ENCODE measurements around the gene CPNE6.

DNA sequence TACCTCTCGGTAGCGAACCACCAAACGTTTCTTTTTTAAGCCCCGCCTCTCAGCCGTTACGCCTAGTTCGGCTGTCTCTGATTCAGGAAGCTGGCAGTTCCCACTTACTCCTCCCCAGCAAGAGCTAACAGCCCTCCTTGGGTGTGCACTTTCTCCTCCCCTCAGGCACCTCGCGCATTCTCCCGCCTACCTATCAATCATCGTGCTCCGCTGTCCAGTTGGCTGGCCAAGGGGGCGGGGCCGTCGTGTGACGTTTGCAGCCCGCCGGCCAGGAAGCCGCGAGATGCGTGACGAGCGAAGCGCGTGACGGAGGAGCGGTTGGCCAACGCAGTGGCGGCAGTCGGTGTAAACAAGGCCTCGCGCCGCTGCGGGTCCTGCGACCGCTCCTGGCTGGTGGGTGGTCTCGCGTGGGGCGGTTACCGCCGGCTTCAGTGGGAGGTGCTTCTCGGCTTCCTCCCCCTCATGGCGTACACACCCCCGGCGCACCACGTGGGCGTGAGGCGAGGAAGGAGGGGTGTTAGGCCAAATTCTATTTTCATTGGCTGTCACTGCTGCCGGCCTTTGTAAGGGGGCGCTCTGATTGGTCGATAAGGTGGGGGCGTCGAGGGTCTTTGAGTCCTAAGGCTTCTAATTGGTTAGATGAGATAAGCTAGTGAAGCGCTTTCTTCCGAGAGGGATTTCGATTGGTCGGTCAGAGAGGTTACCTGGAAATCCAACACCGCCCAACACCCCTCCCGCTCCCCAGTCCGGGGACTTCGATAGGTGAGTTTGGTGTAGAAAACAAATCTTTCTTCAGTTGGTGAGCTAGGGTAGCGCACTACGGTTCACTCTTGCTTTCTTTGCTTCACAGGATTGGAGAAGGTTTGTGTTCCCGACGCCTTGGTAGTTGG lies 43.4 kb downstream of the CPNE6 start, which contains the start of the genes DCAF11 and NRL:
- TF ChIP-seq, protein P1, sequence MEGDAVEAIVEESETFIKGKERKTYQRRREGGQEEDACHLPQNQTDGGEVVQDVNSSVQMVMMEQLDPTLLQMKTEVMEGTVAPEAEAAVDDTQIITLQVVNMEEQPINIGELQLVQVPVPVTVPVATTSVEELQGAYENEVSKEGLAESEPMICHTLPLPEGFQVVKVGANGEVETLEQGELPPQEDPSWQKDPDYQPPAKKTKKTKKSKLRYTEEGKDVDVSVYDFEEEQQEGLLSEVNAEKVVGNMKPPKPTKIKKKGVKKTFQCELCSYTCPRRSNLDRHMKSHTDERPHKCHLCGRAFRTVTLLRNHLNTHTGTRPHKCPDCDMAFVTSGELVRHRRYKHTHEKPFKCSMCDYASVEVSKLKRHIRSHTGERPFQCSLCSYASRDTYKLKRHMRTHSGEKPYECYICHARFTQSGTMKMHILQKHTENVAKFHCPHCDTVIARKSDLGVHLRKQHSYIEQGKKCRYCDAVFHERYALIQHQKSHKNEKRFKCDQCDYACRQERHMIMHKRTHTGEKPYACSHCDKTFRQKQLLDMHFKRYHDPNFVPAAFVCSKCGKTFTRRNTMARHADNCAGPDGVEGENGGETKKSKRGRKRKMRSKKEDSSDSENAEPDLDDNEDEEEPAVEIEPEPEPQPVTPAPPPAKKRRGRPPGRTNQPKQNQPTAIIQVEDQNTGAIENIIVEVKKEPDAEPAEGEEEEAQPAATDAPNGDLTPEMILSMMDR (IDR thresholded peaks at IDR 0.05) = no peak
- no peak for TF ChIP-seq EZH2 (IDR thresholded peaks at IDR 0.05)
- TF ChIP-seq EZH2phosphoT487 (IDR thresholded peaks at IDR 0.05) = no peak
